Measurements from ENCODE around the gene SPCS2. TPM values are rescaled to one million over a fixed set of nuclear protein-coding genes. Genes with fewer than 3 reads are reported as not detected.

SPCS2 gene
- total and polyA plus RNA-seq, 9 donors: 39.8 to 193 (median 125) TPM

DNA sequence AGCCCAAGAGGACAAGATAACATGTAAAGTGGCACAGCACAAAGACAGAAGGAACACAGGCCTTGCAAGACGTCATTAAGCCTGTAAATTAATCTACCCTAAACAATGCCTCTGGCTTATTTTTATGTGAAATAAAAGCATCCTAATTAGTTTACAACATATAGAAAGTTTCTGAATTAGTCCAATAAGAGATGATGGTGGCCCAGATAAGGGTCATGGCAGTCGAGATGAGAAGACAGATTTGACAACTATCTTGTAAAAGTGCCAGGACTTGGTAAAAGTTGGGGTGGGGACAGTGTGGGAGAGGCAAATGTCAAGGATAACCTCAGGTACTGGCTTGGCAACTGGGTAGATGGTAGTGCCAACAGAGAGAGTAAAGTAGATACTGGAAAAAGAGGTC lies 13.8 kb upstream of the SPCS2 start:
- Histone ChIP-seq H3K27me3 (no peaks in the 10 kb centered on the region), H3K36me3 (no peaks in the 10 kb centered on the region), H3K4me1 (ENCODE audit: insufficient read depth) (no peaks in the 10 kb centered on the region), H3K4me3 (no peak overlapping the region), H3K27ac (no peak overlapping the region), H3K9me3 (no peaks in the 10 kb centered on the region)
- WGBS, 3 donors: 70 to 80% (median 71%) methylated on average over 2 of the region's 2 CpGs
- no peak for DNase-seq
- no peak for TF ChIP-seq POLR2A (IDR thresholded peaks at IDR 0.05)
- TF ChIP-seq, protein P1, sequence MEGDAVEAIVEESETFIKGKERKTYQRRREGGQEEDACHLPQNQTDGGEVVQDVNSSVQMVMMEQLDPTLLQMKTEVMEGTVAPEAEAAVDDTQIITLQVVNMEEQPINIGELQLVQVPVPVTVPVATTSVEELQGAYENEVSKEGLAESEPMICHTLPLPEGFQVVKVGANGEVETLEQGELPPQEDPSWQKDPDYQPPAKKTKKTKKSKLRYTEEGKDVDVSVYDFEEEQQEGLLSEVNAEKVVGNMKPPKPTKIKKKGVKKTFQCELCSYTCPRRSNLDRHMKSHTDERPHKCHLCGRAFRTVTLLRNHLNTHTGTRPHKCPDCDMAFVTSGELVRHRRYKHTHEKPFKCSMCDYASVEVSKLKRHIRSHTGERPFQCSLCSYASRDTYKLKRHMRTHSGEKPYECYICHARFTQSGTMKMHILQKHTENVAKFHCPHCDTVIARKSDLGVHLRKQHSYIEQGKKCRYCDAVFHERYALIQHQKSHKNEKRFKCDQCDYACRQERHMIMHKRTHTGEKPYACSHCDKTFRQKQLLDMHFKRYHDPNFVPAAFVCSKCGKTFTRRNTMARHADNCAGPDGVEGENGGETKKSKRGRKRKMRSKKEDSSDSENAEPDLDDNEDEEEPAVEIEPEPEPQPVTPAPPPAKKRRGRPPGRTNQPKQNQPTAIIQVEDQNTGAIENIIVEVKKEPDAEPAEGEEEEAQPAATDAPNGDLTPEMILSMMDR (IDR thresholded peaks at IDR 0.05): no peak
- TF ChIP-seq EP300 (IDR thresholded peaks at IDR 0.05): no peak
- intact Hi-C loops (cut with DNase I): no loop called here

DNA sequence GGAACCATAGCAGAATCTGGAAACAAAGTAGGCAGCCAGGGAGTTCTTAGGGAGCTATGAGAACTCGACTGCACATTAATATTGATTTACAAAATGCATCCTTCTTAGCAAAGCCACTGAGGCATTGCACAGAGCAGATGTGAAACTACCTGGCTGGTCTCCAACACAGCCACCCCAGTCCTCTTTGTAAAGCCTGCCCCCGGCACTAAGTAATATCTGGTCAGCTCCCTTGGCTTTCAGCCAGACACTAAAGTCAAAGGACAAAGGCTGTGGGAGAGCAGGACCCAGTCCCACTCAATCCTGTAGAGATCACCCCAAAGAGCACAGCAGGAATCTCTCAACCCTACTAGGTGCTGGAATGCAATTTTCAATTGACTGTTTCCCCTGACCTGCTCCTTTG lies 13.0 kb upstream of the SPCS2 start:
- intact Hi-C loops (cut with DNase I): no loop called here
- no peaks in the 10 kb centered on the region for H3K36me3 ChIP-seq

DNA sequence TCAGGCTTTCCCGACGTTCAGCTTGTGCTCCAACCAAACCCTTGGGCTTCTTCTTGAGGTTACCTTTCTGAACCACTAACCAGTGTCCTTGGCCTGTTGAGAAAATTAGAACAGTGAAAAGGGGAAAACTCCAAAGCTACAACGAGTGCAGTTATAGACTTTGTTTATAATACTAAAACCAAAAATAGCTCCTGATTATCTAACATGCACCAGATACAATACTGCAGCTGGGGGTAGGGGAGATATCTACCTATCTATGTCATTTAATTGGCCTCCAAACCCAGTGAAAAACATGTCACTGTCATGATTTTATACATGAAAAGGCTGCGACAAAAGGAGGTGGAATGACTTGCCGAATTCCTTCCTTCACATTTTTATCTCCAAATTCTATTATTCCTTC lies 12.1 kb upstream of the SPCS2 start:
- no peaks in the 10 kb centered on the region for H3K4me1 ChIP-seq (ENCODE audit: insufficient read depth)
- H3K9me3 ChIP-seq: no peaks in the 10 kb centered on the region
- intact Hi-C loops (cut with DNase I): no loop called here
- no peak for DNase-seq
- 70 to 82% (median 70%) methylated on average over 5 of the region's 5 CpGs for WGBS, 3 donors
- H3K36me3 ChIP-seq: no peaks in the 10 kb centered on the region
- no peak overlapping the region for H3K27ac ChIP-seq
- no peaks in the 10 kb centered on the region for H3K27me3 ChIP-seq
- H3K4me3 ChIP-seq: no peak overlapping the region
- no peak for TF ChIP-seq POLR2A (IDR thresholded peaks at IDR 0.05)
- TF ChIP-seq, protein P1 (IDR thresholded peaks at IDR 0.05): no peak
- no peak for TF ChIP-seq EP300 (IDR thresholded peaks at IDR 0.05)

More for the DNA sequence above, 13.0 kb upstream of the SPCS2 start:
- H3K9me3 ChIP-seq: no peaks in the 10 kb centered on the region
- H3K27ac ChIP-seq: no peak overlapping the region
- H3K27me3 ChIP-seq: no peaks in the 10 kb centered on the region
- no peak overlapping the region for H3K4me3 ChIP-seq
- DNase-seq: no peak
- TF ChIP-seq, protein P1 (IDR thresholded peaks at IDR 0.05): no peak
- TF ChIP-seq POLR2A (IDR thresholded peaks at IDR 0.05): no peak
- WGBS, 3 donors: 71 to 79% (median 73%) methylated on average over 2 of the region's 2 CpGs
- no peaks in the 10 kb centered on the region for H3K4me1 ChIP-seq (ENCODE audit: insufficient read depth)

DNA sequence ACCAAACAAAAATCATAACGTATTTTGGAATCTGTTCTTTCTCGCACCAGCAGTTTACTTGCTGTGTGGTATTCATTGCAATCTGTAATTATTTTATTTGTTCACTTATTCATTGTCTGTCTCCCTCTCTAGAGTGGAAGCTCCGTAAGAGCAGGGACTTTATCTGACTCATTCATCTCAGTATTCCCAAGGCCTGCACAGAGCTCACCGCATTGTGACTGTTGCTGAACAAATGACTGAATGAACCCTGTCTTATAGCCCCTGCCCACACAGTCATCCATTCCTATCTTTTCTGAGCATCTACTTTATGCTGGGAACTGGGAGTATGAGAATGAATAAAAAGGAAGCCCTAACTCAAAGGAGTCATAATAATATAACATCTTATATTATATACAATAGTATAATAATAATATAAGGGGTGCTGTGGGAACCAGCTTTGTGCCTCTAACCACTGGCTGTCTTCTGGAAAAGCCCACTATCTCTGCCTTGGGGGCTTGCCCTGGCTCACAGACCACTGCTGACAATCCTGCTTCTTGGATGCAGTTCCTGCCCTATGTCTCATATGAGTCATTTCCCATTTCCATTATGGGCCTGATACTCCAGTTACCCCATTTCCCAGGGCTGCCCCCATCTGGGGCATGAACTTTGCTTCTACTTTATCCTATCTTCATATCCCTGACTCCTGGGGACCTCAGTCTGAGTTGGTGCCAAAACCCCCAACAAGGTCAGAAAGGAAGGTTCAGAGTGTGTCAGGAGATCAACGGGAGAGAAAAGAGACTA lies 11.2 kb upstream of the SPCS2 start:
- TF ChIP-seq POLR2A (IDR thresholded peaks at IDR 0.05) (no peak), EP300 (IDR thresholded peaks at IDR 0.05) (no peak)
- TF ChIP-seq, protein P1 (IDR thresholded peaks at IDR 0.05): no peak
- H3K36me3 ChIP-seq: no peaks in the 10 kb centered on the region
- WGBS, 3 donors: 90 to 91% (median 91%) methylated on average over 5 of the region's 5 CpGs
- H3K27me3 ChIP-seq: no peaks in the 10 kb centered on the region
- no peak overlapping the region for H3K4me3 ChIP-seq
- no peaks in the 10 kb centered on the region for H3K9me3 ChIP-seq
- no peak overlapping the region for H3K27ac ChIP-seq
- intact Hi-C loops (cut with DNase I): no loop called here
- no peaks in the 10 kb centered on the region for H3K4me1 ChIP-seq (ENCODE audit: insufficient read depth)
- no peak for DNase-seq

Data from ovary (tissue), 9 donors.